HG03135 (cell line): ENCODE measurements around the gene BDH2.

Experiments used
- ATAC-seq: cut with Tn5 transposase; IDR thresholded peaks from one replicate; pipeline ENCODE4 v1.9.1; 2021; ENCODE audit warnings: mild to moderate bottlenecking, moderate library complexity; ENCODE audit not compliant: unreplicated experiment

The BDH2 gene

DNA sequence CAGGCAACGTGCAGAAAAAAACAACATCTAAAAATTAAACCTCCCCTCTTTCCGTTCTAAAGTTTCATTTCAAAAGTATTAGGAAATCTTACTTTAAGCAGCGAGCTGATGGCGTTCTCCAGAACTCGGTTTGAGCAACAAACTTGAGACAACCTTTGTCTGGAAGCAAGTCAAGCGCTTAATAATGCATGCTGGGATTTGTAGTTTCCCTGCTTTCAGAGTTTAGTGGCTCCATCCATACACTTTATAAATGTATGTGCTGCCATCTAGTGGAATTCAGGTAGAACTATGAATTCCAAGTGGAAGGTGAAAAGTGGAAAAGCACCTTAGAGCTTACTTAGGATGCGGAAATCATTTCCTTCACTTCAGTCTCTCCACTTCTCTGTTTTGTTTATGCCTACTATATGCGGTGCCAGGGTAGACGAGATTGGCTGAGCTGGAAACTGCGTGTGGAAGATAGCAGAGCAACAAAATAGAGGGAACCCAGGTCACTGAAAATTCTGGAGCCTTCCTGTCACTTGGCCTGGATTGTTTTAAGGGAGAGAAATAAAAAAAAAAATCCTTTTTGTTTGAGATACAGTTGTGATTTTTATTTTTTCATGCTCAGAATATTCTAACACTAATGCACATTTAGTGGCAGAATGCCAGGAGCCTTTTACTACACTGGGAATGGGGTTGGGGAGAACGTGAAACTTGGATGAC, at the start of gene BDH2:
TSS of gene BDH2 (minus strand) at position 144 of the 702 bp plus-strand sequence. CDS start 3,580 bp downstream, outside the sequence.
- peak; percentile 96 for ATAC-seq

DNA sequence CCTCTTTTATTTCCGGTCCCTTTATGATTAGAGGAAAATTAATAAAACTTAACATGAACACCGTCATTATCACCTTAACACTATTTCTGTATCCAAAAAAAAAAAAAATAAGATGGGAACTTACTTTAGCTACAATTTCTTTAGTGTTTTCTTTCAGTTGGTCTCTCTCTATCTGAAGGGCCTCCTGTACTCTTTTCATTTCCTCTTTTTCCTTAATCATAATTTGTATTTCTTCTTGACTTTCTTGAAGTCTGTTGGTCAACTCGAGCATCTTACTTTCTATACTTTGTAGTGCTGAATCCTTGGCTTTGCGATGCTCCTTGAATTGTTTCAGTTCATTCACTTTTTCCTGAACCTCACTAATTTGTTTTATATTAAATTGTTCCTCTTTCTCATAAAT, 45.3 kb upstream of the BDH2 start:
- ATAC-seq: no peak

DNA sequence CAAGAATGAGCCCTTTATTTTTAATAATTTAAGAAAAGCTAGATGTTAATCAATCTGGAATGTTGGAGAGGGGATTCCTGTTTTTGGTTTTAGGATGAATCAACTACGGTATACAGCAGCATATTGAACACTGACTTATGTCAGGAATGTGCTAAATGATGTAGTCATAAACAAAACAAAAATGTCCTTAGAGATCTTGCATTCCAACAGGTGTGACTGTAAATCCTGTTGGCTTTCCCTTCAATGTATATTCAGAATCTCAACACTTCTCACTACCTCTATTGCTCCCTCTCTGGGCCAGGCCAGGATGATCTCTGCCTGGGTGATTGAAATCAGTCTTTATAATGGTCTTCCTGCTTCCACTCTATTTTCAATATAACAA, 37.8 kb upstream of the BDH2 start:
- no peak for ATAC-seq

DNA sequence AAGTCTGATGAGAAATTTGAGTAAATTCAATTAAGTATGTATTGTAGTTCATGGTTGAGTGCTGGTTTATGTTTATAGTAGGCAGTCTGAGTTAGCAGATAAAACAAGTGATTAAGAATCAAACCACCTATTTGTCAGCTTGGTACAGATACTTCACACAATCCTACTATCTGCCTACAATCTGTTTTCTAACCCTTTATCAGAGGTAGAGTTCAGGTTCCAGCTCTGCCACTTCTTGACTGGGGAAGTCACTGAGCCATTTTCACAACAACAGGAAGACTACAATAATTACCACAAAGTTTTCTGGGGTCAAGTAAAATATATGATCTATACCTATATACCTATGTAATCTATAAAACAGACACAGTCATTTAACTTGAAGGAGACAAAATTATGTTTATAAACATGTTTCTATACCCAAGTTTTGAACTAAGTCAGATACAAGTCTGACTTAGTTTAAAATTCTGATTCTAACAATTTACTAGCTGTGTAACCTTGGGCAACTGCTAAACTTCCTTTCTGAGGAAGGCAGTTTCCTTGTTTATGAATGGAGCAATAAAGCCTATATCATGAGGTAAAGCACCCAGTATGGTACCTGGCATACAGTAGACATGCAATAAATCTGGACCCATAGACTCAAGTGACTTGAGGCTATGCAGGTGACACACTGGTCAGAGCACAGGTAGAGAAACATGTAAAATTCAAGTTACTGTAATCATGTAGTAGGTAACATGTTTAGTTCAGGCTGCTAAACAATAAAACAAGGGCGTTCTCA, 37.2 kb upstream of the BDH2 start:
- ATAC-seq: no peak

DNA sequence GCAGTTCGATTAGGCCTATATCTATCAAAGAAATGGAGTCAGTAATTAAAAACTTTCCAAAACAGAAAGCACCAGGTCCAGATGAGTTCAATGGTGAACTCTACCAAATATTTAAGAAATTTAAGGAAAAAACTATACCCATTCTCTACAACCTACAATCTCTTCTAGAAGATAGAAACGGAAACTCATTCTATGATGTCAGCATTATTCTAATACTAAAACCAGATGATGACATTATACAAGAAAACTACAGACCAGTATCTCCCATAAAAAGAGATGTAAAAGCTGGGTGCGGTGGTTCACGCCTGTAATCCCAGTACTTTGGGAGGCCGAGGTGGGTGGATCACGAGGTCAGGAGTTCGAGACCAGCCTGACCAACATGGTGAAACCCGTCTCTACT, 29.5 kb upstream of the BDH2 start:
- ATAC-seq: no peak

DNA sequence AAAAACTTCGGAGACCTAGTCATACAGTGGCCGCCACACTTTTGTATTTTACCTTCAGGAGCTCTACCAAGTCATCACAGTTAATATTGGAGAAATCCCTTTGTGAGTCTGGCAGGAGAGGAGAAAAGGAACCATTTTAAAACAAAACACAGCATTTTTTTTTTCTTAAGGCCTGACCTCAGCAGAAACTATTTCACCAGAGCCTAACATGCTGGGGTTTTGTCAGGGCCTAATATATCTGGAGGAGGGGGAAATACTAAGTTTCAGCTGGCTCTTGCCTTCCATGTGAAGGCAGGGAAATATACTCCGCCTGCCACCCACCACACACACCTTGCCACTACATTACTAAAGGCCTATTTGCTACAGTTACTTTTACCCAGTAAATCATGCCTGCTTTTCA, 26.5 kb upstream of the BDH2 start:
- no peak for ATAC-seq

DNA sequence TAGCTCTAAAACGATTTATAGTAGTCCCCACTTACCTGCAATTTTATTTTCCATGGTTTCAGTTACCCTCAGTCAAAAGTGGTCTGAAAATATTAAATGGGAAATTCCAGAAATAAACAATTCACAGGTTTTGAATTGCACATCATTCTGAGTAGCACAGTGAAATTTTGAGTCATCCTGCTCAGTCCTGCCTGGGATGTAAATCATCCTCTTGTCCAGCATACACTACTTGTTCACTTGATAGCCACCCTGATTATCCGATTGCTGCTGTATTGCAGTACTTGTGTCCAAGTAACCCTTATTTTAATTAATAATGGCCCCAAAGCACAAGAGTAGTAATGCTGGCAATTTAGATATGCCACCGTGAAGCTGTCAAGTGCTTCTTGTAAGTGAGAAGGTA, 23.5 kb upstream of the BDH2 start:
- ATAC-seq: no peak

DNA sequence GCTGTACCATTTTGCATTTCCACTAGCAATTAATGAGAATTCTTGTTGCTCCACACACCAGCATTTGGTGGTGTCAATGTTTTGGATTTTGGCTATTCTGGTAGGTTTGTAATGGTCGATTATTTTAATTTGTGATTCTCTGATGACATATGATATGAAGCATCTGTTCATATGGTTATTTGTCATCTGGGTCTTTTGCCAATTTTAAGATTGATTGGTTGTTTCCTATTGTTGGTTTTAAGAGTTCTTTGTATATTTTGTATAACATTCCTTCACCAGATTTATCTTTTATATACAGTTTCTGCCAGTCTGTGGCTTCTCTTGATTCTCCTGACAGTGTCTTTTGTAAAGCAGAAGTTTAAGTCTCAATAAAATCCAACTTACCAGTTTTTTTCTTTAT, 18.5 kb upstream of the BDH2 start:
- ATAC-seq: no peak

DNA sequence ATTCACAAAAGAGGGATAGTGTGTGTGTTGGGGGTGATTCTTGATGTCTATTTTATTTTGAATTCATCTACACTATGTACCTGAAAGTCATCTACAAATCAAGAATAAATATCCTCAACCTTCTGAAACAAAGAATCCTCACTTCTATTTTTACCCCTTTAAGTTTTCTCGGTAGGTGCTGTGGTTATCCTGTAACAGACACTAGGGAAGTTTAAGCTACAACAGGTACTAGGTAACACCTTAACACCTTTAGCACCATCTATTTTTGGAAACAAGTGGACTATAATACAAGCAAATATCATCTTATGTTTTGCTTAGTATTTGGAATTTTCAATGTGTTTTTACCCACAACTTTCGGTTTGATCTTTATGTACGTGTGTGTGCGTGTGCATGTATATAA, 12.0 kb upstream of the BDH2 start:
- no peak for ATAC-seq

DNA sequence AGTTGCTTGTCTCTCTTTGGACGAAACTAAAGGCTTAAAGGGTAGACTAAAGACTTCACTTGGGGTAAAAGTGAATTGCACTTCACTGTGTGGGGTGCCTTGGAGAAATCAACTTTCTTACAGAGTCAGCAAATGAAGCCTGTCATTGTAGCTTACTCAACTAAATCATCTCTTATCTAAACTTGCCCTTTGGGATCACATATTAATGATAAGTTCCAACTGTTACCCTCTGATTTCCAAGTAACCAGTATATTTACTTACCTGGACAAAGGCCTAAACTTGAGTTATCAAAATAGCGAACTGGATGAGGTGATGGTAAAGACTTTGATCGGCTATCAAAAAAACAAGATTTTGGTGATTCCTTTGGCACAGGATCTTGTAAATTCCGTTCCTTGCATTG, 8.9 kb upstream of the BDH2 start:
- ATAC-seq: no peak

DNA sequence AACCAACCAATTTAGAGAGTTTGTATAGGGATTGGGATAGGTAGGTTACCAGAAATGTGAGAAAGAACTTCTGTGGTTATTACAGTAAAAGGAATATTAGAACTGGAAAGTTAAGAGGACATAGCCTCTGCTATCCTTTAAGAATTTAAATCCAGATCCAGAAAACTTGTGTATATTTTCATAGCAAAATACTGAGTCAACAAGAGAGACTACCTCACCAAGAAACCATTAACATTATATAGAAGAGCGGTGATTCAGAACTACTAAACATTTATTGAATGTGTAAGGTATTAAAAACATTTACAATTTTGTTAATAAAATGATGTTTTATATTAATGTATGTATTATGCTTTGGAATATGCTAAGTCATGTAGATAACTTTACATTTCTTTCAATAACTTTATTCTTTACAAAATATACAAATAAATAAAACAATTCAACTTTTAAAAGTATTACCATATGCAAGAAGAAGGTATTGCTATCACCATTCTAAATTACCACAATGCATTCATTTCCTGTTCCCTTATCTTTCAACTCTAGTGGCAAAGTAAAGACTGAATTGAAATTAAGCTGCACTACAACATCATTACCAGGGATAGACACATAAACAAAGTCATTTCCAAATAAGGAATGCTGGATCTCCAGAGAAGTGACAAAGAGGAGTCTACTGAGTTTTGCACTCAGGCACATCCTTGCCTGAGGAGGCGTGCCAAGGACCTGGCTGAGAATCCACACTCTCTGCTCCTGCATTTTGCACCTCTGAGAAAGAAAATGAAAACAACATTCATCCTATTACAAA, 6.1 kb upstream of the BDH2 start:
- no peak for ATAC-seq

DNA sequence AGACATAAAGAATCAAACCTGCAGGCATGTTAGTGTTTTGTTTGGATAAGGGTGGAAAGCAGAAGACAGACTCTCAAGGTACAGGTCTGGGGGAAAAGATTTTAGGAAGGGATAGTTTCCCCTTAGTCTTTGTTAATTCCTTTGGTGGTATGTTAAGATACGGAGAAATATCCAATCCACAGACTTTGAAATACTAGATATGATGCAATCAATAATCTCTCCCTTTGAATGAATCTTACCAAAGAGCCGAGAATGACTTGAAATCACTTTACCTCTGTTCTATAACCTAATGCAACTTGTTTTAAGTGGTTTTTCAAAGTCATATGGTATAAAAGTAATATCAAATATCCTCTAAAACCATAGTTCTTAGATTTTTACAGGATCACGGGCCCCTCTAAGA, 5.3 kb upstream of the BDH2 start:
- ATAC-seq: no peak

DNA sequence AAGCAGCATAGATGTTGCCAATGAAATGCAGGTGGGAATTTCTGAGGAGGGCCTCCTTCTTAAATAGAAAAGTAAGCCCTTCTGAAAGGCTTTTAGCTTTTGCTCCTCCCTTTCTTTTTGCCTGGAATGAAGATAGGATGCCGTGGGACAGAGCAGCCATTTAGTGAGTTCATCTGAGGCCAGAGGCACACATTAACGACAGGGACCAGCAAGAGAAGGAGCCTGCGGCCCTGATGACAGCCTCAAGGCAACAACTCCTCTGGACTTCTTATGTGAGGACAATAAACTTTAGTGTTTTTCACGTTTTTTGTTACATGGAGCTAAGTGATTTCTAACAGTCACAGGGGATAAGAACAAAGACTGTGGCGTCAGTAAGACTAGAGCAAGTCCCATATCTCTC, 1.1 kb upstream of the BDH2 start:
- ATAC-seq: no peak

DNA sequence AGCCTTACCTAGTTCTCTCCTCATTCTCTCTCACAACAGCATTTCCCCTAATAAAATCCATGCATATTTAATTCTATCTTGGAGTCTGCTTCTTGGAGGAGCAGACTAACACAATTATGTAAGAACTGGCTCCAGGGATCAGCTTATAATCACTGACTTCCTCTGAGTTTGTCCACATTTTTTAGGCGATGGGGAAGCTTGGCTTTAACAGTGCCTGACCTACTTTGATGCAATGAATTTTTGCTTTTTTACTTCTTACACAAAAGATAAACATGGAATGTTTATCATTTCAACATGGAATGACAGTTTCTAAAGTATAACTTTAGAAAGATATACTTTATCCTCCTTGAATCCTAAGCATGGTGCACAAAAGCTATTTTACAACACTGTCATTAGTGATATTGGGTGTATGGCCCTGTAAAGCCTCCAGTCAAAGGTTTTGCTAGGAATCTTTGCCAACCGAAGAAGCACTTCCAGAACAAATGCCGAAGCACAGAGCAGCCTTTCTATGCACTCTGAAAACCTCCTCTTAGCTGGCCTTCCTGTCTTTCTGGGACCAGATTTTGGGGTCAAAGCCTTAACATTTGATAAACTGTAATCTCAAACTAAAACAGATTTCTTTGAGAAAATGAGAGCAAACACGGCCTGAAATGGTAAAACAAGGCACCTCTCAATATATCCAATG, 736 bp downstream of the BDH2 start:
- no peak for ATAC-seq

DNA sequence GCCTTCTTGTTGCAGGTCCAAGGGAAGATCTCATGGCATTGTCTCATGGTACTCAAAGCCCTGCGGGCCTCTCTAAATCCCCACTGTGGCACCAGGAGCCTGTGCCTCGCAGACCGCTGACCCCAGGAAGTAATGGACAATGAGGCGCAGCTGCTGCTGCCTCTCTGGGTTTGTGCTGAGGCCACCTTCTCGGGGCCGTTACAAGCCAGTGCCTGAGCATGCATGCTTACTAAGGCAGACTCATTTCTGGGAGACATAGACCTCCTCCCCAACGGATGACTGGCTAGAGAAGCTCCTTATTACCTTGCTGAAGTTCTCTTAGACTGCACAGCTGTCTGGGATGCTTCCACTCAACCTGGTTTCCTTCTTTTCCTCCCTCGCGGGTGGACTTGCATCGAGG, 1.3 kb downstream of the BDH2 start:
- no peak for ATAC-seq

DNA sequence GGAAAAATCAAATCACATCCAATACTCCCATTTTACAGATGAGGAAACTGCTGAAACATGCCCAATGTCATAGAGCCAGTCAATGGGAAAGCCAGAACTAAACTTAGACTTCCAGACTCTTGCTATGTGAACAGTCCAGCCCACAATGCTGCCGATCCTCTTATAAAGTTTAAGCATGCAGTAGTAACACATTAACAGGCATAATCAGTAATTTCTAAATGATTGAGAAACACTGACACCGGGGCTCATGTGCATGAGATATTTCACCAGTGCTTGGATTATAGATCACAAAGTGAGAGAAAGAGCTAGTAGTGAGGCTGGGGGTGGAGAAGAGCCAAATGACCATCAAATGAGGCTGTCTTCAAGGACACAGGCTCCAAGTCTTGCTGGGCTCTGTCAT, 2.5 kb downstream of the BDH2 start:
- no peak for ATAC-seq

DNA sequence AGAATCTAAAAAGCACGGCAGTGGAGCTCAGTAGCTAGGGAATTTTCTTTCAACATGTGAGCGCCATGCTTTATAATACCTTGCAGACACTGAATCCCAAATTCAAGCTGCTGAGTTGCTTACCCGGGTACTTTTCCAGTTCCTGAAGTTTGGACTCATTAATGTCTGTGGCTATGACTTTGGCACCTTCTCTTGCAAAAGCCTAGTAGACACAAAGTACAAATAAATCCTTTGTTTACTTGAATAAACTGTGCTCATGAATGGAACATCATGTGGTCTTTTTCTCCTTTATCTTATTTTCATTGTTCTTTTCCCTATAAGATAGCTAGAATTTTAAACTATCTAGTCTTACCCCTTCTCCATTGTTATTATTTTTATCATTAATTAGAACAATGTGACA, 4.6 kb downstream of the BDH2 start:
- ATAC-seq: no peak

DNA sequence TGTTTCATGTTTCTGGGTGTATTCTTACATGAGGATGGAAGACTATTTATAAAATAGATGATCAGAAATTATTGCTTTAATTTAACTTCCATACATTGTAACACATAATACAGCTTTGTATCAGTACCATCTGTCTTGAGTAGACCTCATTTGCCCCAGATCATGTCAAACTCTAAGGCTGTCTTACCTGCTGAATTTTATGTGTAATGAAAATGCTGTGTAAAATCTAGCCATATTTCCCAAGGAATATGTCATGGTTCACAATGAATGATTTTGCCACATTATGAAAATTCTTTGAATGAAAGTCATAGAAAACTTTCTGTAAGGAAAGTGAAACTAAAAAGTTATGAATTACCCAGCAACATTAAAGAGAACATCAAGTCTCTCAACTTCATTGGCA, 7.4 kb downstream of the BDH2 start:
- ATAC-seq: no peak

DNA sequence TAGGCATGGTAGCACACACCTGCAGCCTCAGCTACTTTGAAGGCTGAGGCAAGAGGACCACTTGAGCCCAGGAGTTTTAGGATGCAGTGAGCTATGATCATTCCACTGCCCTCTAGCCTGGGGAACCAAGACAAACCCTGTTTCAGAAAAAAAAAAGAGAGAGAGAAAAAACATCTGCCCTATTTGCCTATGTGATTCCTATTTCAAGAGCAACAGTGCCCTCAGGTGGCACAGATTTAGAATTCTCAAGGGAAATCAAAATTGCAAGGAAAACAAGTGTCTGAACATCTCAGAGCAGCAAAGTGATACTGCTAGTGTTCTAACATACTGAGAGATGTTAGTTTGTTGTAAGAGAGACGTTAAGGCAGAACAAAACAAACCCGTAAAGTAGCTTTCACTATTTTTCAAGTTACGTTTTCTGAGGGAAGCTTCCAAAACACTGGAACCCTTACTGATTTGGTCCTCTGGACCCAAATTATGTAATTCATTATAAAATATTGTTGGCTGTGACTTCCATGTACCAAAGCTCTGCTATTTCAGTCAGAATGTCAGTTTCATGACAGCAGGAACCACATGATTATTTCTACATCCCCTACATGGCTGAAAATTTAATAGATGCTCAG, 7.9 kb downstream of the BDH2 start:
- ATAC-seq: peak; percentile 78

DNA sequence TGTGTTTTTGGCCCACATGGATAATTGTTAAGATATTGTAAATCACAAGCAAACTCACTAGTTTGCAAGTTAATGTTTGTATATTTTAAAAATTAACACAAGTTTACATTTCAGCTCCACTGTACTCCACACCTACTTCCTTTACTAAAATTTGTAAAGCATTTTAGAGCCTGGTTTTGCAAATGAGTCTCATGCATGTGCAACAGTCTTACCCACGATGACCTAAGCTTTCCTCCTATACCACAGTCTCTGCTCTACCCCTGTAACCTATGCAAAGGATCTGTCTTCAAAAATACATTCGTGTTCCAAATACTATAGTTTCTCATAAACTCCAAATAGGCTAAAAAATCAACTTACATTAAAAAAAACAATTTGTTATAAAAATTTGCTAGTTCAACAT, 10.2 kb downstream of the BDH2 start:
- ATAC-seq: no peak

DNA sequence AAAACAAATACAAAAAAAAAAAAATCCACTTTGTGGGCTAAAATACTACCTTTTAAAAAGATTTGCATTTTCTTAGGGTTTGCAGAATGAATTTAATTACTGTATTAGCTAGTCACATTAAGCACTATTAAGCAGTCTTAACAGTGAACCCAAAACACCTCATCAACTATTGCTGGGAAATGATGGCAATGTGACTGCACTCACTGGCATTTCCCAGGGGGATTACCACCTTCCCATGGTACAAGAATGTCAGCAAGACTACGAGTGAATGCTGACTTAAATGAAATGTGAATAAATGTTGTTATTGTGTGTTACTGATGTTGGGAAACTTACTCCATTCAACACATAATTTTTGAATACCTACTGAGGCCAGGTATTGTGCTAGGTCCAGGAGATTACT, 13.1 kb downstream of the BDH2 start:
- ATAC-seq: no peak
